Measurements from ENCODE around the gene HERC2. TPM values are rescaled to one million over a fixed set of nuclear protein-coding genes. Genes with fewer than 3 reads are reported as not detected.

The HERC2 gene
- total and polyA plus RNA-seq, 2 of the 13 experiments (the other 11 are each of a cell fraction or from before 2014, with no cell fraction given): 17.6 to 24.8 TPM

DNA sequence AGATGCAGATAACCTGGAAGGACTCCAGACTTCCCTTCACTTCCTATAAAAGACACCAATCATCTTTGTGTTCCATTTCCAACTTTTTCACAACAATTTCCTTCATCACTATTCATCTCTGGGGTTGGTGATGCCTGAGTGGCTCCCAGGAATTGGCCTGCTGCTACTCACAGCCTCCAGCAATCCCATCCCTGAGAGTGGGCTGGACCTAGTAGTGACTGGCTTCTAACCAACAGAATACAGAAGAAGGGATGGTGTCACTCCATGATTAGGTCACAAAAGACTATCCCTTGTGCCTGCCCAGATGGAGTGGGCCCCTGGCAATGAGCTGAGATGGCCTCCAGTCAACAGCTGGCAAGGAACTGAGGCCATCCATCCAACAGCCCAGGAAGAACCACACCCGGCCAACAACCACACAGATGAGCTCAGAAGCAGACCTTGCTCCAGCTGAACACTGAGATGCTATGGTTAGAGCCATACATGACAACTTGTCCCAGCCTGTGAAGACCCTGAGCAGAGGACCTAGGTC lies 243.7 kb downstream of the HERC2 start (continued):
- TF ChIP-seq, protein P1, sequence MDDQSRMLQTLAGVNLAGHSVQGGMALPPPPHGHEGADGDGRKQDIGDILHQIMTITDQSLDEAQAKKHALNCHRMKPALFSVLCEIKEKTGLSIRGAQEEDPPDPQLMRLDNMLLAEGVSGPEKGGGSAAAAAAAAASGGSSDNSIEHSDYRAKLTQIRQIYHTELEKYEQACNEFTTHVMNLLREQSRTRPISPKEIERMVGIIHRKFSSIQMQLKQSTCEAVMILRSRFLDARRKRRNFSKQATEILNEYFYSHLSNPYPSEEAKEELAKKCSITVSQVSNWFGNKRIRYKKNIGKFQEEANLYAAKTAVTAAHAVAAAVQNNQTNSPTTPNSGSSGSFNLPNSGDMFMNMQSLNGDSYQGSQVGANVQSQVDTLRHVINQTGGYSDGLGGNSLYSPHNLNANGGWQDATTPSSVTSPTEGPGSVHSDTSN (CRISPR knock-in tag; IDR thresholded peaks at IDR 0.05; ENCODE audit: borderline replicate concordance): no peak

DNA sequence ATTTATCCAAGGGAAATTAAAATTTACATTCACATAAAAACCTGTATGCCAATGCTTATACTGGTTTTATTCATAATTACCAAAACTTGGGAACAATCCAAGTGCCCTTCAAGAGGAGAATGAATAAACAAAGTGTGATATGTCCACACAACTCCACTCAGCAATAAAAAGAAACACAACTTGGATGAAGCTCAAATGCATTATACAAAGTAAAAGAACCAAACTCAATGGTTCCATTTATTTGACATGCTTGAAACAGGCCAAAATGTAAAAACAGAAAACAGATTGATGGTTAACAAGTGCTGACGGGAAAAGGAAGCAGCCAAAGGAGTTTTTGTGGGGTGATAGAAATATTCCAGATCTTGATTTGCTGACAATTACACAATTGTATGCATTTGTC lies 246.4 kb downstream of the HERC2 start:
- no TSS peak for BruUV-seq (replicated peaks)
- no peaks in the 10 kb centered on the region for H3K79me2 ChIP-seq (ENCODE audit: insufficient read depth, low read length)
- no peak overlapping the region for H3K4me2 ChIP-seq (ENCODE audit: low read depth, low read length)
- in situ Hi-C loops (cut with HindIII; ENCODE audit: extremely low pct_ligation_motif_present, low pct_unique_long_range_greater_than_20kb) (no loop called here), intact Hi-C loops (cut with micrococcal nuclease; ENCODE audit: unreplicated experiment) (no loop called here)
- FAIRE-seq: no peak
- ATAC-seq: no peak
- no peak for TF ChIP-seq GABPA (IDR thresholded peaks at IDR 0.05; ENCODE audit: low read depth, low read length)
- TF ChIP-seq GABPA (CRISPR knock-in tag; IDR thresholded peaks at IDR 0.05; ENCODE audit: low read depth): no peak
- TF ChIP-seq SYNCRIP (IDR thresholded peaks at IDR 0.05; ENCODE audit: insufficient read depth, low read depth, low read length): no peak
- TF ChIP-seq ZNF33A (CRISPR knock-in tag; IDR thresholded peaks at IDR 0.05; ENCODE audit: borderline replicate concordance): no peak
- no peak for TF ChIP-seq ARNTL (CRISPR knock-in tag; IDR thresholded peaks at IDR 0.05)
- no peak for TF ChIP-seq ARHGAP35 (CRISPR knock-in tag; IDR thresholded peaks at IDR 0.05; ENCODE audit: borderline replicate concordance)
- TF ChIP-seq ZNF580 (CRISPR knock-in tag; IDR thresholded peaks at IDR 0.05; ENCODE audit: borderline replicate concordance, low read depth): no peak
- TF ChIP-seq NCOA1 (CRISPR knock-in tag; IDR thresholded peaks at IDR 0.05): no peak
- TF ChIP-seq CBX2 (IDR thresholded peaks at IDR 0.05; ENCODE audit: low read depth, low read length): no peak
- no peak for TF ChIP-seq CBX2 (CRISPR knock-in tag; IDR thresholded peaks at IDR 0.05; ENCODE audit: low read depth)
- TF ChIP-seq ZNF784 (CRISPR knock-in tag; IDR thresholded peaks at IDR 0.05; ENCODE audit: borderline replicate concordance): no peak
- TF ChIP-seq FOSL1 (CRISPR knock-in tag; IDR thresholded peaks at IDR 0.05; ENCODE audit: borderline replicate concordance): no peak
- TF ChIP-seq ZSCAN29 (CRISPR knock-in tag; conservative IDR thresholded peaks at IDR 0.05): no peak
- TF ChIP-seq ZFYVE20 (CRISPR knock-in tag; IDR thresholded peaks at IDR 0.05; ENCODE audit: borderline replicate concordance, low read depth): no peak
- no peak overlapping the region for H2AFZ ChIP-seq (ENCODE audit: low read length)
- no peak overlapping the region for H3K27ac ChIP-seq (ENCODE audit: extremely low read length, insufficient read depth, low read length)
- 58% methylated on average over 1 of the region's 1 CpG for WGBS (ENCODE audit: low lambda C conversion rate)
- H3K4me1 ChIP-seq (ENCODE audit: insufficient read depth, low read length): no peaks in the 10 kb centered on the region
- H3K4me3 ChIP-seq (replicated peaks in 1 of 3; ENCODE audit: insufficient read depth in 1 of 3, low read depth in 2 of 3, low read length in 3 of 3): no peak overlapping the region
- H3K9me3 ChIP-seq (ENCODE audit: low read length): no peaks in the 10 kb centered on the region
- H3K36me3 ChIP-seq (replicated peaks in 1 of 2; ENCODE audit: control insufficient read depth in 1 of 2, insufficient read depth in 2 of 2, low read length in 2 of 2): no peaks in the 10 kb centered on the region
- no peaks in the 10 kb centered on the region for H3K27me3 ChIP-seq (ENCODE audit: control insufficient read depth in 1 of 2, insufficient read depth in 2 of 2, low read length in 2 of 2)
- no peak for DNase-seq (ENCODE audit: low spot score)
- CTCF ChIA-PET (ENCODE audit: low intra/inter-chr PET ratio, low total read pairs): no interaction called here
- POLR2A ChIA-PET: no interaction called here
- H4K20me1 ChIP-seq (ENCODE audit: insufficient read depth, low read length): no peaks in the 10 kb centered on the region
- no peak overlapping the region for H3K9ac ChIP-seq (ENCODE audit: insufficient read depth, low read depth, low read length)

Data from HepG2 (cell line).